K562 (cell line): ENCODE measurements around the gene RPS27. TPM values are rescaled to one million over a fixed set of nuclear protein-coding genes. Genes with fewer than 3 reads are reported as not detected.

Source experiments
- ARID2 ChIP-seq: fragments of 450-650 bp; IDR thresholded peaks from 2 replicates; pipeline ENCODE4 v1.6.1; 2017; ENCODE audit warnings: antibody characterized with exemption, mild to moderate bottlenecking
- CHD2 ChIP-seq: IDR thresholded peaks from 2 replicates; pipeline ENCODE4 v1.6.1; 2011; ENCODE audit warnings: low read depth, low read length
- ELF1 ChIP-seq: fragments of 200-800 bp; sonication (Bioruptor generic); IDR thresholded peaks from 2 replicates; pipeline ENCODE4 v1.6.1; 2016; ENCODE audit warnings: missing genetic modification characterization, missing compliant biosample characterization
- GTF2E2 ChIP-seq: fragments of 200-800 bp; sonication (Bioruptor generic); IDR thresholded peaks from 2 replicates; pipeline ENCODE4 v1.6.1; 2016; ENCODE audit warnings: missing genetic modification characterization, missing compliant biosample characterization
- HDAC3 ChIP-seq: fragments of 450-650 bp; IDR thresholded peaks from 2 replicates; pipeline ENCODE4 v1.6.1; 2018; ENCODE audit warnings: borderline replicate concordance, mild to moderate bottlenecking, moderate library complexity; ENCODE audit not compliant: partially characterized antibody
- IRF2 ChIP-seq: sonication (generic); formaldehyde crosslinking; IDR thresholded peaks from 2 replicates; pipeline ENCODE4 v1.8.1; 2022; ENCODE audit warnings: mild to moderate bottlenecking, missing genetic modification reagents
- LEF1 ChIP-seq: fragments of 450-650 bp; IDR thresholded peaks from 2 replicates; pipeline ENCODE4 v1.6.1; 2016; ENCODE audit warnings: mild to moderate bottlenecking
- MTA3 ChIP-seq: fragments of 450-650 bp; formaldehyde crosslinking; IDR thresholded peaks from 2 replicates; pipeline ENCODE4 v1.6.1; 2017; ENCODE audit warnings: mild to moderate bottlenecking, borderline replicate concordance
- NCOR1 ChIP-seq: fragments of 450-650 bp; IDR thresholded peaks from 2 replicates; pipeline ENCODE4 v1.6.1; 2016; ENCODE audit warnings: mild to moderate bottlenecking, moderate library complexity
- PRDM10 ChIP-seq: fragments of 450-650 bp; IDR thresholded peaks from 2 replicates; pipeline ENCODE4 v1.6.1; 2018; ENCODE audit not compliant: partially characterized antibody
- RBM14 ChIP-seq: fragments of 200-400 bp; formaldehyde crosslinking; IDR thresholded peaks from 2 replicates; pipeline ENCODE4 v1.6.1; 2018; ENCODE audit warnings: low read depth, mild to moderate bottlenecking, low read length, moderate library complexity, borderline replicate concordance; ENCODE audit not compliant: insufficient read depth
- RNF219 ChIP-seq: fragments of 250-450 bp; sonication (Bioruptor Pico); IDR thresholded peaks from 2 replicates; pipeline ENCODE4 v1.5.0; 2022; ENCODE audit warnings: mild to moderate bottlenecking
- SAP30 ChIP-seq: fragments of 200-600 bp; sonication (generic); IDR thresholded peaks from 2 replicates; pipeline ENCODE4 v1.6.1; 2012; ENCODE audit warnings: borderline replicate concordance, low read depth, mild to moderate bottlenecking, moderate library complexity, low read length, control low read depth, inconsistent platforms; ENCODE audit not compliant: insufficient read depth, poor library complexity, severe bottlenecking
- TAF15 ChIP-seq: fragments of 200-400 bp; formaldehyde crosslinking; IDR thresholded peaks from 2 replicates; pipeline ENCODE4 v1.6.1; 2017; ENCODE audit warnings: mild to moderate bottlenecking, low read depth, low read length, moderate library complexity
- TRIM28 ChIP-seq: fragments of 450-650 bp; IDR thresholded peaks from 2 replicates; pipeline ENCODE4 v1.6.1; 2017
- polyA plus RNA-seq, 8 experiments: library from polyadenylated mRNA; depleted of rRNA in 4 of 8; stranded (reverse) in 5 of 8; unstranded in 3 of 8; fragments of >200 nt; fragmentation: Nextera tagmentation in 2 of 8; fragmentation: Illumina TruSeq in 1 of 8; extraction: Ambion mirVana in 2 of 8; extraction: Trizol in 1 of 8; gene quantifications; 2 replicates each; pipeline versions ENCODE4 v1.2.1 to v1.2.3, GENCODE V29; 2011 to 2014; ENCODE audit warnings: inconsistent platforms in 1 of 8, missing spikeins in 1 of 8
- total RNA-seq, 7 experiments: library from RNA; depleted of rRNA in 6 of 7; stranded (reverse); fragments of >200 nt in 6 of 7; fragmentation: Illumina TruSeq in 2 of 7; extraction: Trizol in 2 of 7; gene quantifications; 2 replicates each; pipeline versions ENCODE4 v1.2.1 to v1.2.3, GENCODE V29; 2011 to 2021; ENCODE audit warnings: low replicate concordance in 1 of 7
- TF ChIP-seq, protein P1 (sequence below): fragments of 250-450 bp; sonication (Bioruptor Pico); IDR thresholded peaks from 2 replicates; pipeline ENCODE4 v1.4.0; 2020; ENCODE audit warnings: mild to moderate bottlenecking, moderate library complexity, borderline replicate concordance
- TF ChIP-seq, protein P2 (sequence below): fragments of 450-650 bp; IDR thresholded peaks from 2 replicates; pipeline ENCODE4 v1.6.1; 2016; ENCODE audit warnings: mild to moderate bottlenecking

The RPS27 gene
- total and polyA plus RNA-seq, 9 of the 15 experiments (the other 6 are each of a cell fraction or from before 2014, with no cell fraction given) = 2,091 to 9,377 (median 6,706) TPM

DNA sequence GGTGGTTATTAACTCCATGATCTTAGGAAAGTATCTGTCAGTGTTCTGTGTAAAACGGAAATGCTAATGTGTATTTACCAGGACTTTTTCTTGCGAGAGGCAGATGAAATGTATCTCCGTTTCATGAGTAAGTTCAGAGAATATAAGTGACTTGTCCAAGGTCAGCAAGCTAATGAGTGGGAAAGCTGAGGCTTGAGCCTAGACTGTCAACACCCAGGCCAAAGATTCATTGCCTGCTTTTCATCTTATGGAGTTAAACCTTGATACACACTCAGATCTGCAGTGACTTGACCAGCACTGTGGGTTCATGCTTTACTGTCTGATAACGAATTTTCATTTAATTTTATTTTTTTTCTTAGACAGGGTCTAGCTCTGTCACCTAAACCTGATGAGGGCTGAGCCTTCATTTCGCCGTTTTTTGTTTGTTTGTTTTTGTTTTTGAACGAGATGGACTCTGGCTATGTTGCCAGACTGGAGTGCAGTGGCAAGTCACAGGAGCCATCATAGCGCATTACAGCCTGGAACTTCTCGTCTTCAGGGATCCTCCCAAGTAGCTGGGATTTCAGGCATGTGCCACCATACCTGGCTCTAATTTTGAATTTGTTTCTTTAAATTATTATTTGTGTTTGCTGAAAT, 12.2 kb upstream of the RPS27 start (continued):
- TF ChIP-seq GTF2E2 (tag) (no peak), HDAC3 (no peak), CHD2 (no peak), TRIM28 (no peak), RBM14 (no peak), SAP30 (peak; percentile 10), NCOR1 (no peak), MTA3 (no peak), PRDM10 (no peak), ARID2 (peak; percentile 32; the same call in 1 of the 2 replicates), LEF1 (0 out of 2 replicates have a peak, but pooled peaks have one; percentile 7), IRF2 (no peak), ELF1 (tag) (no peak), RNF219 (no peak), TAF15 (no peak)
- TF ChIP-seq, protein P1, sequence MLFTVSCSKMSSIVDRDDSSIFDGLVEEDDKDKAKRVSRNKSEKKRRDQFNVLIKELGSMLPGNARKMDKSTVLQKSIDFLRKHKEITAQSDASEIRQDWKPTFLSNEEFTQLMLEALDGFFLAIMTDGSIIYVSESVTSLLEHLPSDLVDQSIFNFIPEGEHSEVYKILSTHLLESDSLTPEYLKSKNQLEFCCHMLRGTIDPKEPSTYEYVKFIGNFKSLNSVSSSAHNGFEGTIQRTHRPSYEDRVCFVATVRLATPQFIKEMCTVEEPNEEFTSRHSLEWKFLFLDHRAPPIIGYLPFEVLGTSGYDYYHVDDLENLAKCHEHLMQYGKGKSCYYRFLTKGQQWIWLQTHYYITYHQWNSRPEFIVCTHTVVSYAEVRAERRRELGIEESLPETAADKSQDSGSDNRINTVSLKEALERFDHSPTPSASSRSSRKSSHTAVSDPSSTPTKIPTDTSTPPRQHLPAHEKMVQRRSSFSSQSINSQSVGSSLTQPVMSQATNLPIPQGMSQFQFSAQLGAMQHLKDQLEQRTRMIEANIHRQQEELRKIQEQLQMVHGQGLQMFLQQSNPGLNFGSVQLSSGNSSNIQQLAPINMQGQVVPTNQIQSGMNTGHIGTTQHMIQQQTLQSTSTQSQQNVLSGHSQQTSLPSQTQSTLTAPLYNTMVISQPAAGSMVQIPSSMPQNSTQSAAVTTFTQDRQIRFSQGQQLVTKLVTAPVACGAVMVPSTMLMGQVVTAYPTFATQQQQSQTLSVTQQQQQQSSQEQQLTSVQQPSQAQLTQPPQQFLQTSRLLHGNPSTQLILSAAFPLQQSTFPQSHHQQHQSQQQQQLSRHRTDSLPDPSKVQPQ (CRISPR knock-in tag) = no peak
- TF ChIP-seq, protein P2, sequence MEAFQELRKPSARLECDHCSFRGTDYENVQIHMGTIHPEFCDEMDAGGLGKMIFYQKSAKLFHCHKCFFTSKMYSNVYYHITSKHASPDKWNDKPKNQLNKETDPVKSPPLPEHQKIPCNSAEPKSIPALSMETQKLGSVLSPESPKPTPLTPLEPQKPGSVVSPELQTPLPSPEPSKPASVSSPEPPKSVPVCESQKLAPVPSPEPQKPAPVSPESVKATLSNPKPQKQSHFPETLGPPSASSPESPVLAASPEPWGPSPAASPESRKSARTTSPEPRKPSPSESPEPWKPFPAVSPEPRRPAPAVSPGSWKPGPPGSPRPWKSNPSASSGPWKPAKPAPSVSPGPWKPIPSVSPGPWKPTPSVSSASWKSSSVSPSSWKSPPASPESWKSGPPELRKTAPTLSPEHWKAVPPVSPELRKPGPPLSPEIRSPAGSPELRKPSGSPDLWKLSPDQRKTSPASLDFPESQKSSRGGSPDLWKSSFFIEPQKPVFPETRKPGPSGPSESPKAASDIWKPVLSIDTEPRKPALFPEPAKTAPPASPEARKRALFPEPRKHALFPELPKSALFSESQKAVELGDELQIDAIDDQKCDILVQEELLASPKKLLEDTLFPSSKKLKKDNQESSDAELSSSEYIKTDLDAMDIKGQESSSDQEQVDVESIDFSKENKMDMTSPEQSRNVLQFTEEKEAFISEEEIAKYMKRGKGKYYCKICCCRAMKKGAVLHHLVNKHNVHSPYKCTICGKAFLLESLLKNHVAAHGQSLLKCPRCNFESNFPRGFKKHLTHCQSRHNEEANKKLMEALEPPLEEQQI = no peak
